OCI-LY7 (cell line): ENCODE results near the gene SEC31A. TPM values are rescaled to one million over a fixed set of nuclear protein-coding genes. Genes with fewer than 3 reads are reported as not detected.
"Not testable (repeated sequence)": the region's sequence is repeated elsewhere in the genome, so short reads cannot be mapped to it uniquely, and the experiment has no call there.

Experiments
- BruUV-seq: library from RNA; stranded (reverse); fragments of 400-500 nt; replicated peaks from 2 replicates; lab custom pipeline; 2021; lab: Mats Ljungman, UMichigan
- CTCF ChIA-PET: fragments of 300-600 bp; sonication (Branson Sonifier 250); formaldehyde crosslinking; loops from one replicate; lab custom pipeline; 2022; ENCODE audit warnings: antibody characterized with exemption; ENCODE audit not compliant: unreplicated experiment; lab: Charles Lee
- POLR2A ChIA-PET: fragments of 300-600 bp; sonication (Branson Sonifier 250); formaldehyde crosslinking; loops from one replicate; lab custom pipeline; 2022; ENCODE audit warnings: antibody characterized with exemption; lab: Charles Lee
- DNase-seq: peaks from one replicate; pipeline ENCODE4 v3.0.0-alpha.2; 2015; ENCODE audit warnings: low spot score
- H2AFZ ChIP-seq: fragments of 200-600 bp; sonication (generic), shearing (Covaris generic); 2 replicates; pipeline ENCODE4 v1.6.1; 2014; ENCODE audit warnings: mild to moderate bottlenecking, antibody characterized with exemption, low read length, moderate library complexity
- H3K27ac ChIP-seq: fragments of 200-600 bp; sonication (generic); 2 replicates; pipeline ENCODE4 v1.5.1; 2014; ENCODE audit warnings: mixed run types, low read depth, mild to moderate bottlenecking, moderate library complexity, low read length, inconsistent platforms; ENCODE audit not compliant: poor library complexity, severe bottlenecking
- H3K36me3 ChIP-seq: fragments of 200-600 bp; sonication (generic); 2 replicates; pipeline ENCODE4 v1.6.1; 2014; ENCODE audit warnings: mild to moderate bottlenecking, antibody characterized with exemption, low read length, moderate library complexity, mixed read lengths; ENCODE audit not compliant: insufficient read depth
- H3K4me1 ChIP-seq: fragments of 200-600 bp; sonication (generic); 2 replicates; pipeline ENCODE4 v1.5.1; 2014; ENCODE audit warnings: mild to moderate bottlenecking, low read length; ENCODE audit not compliant: insufficient read depth, poor library complexity, severe bottlenecking
- H3K4me2 ChIP-seq: fragments of 200-600 bp; sonication (generic); 2 replicates; pipeline ENCODE4 v1.6.1; 2014; ENCODE audit warnings: mild to moderate bottlenecking, low read length
- H3K4me3 ChIP-seq: fragments of 200-600 bp; sonication (generic); 2 replicates; pipeline ENCODE4 v1.5.1; 2014; ENCODE audit warnings: mild to moderate bottlenecking, low read depth, low read length; ENCODE audit not compliant: poor library complexity, severe bottlenecking
- H3K79me2 ChIP-seq: fragments of 200-600 bp; sonication (generic); 2 replicates; pipeline ENCODE4 v1.6.1; 2016; ENCODE audit warnings: low read depth, mild to moderate bottlenecking, low read length, moderate library complexity, mixed read lengths; ENCODE audit not compliant: insufficient read depth
- H3K9me2 ChIP-seq: fragments of 200-600 bp; sonication (generic); 2 replicates; pipeline ENCODE4 v1.6.1; 2016; ENCODE audit warnings: mild to moderate bottlenecking, low read length, mixed read lengths; ENCODE audit not compliant: insufficient read depth
- H3K9me3 ChIP-seq: fragments of 200-600 bp; sonication (generic); 2 replicates; pipeline ENCODE4 v1.6.1; 2014; ENCODE audit warnings: mild to moderate bottlenecking, mixed run types, low read length, mixed read lengths
- H4K20me1 ChIP-seq: fragments of 200-600 bp; sonication (generic); 2 replicates; pipeline ENCODE4 v1.6.1; 2014; ENCODE audit warnings: mild to moderate bottlenecking, antibody characterized with exemption, low read length, moderate library complexity, mixed read lengths; ENCODE audit not compliant: insufficient read depth
- EZH2phosphoT487 ChIP-seq: fragments of 200-600 bp; sonication (generic); IDR thresholded peaks from 2 replicates; pipeline ENCODE4 v1.6.1; 2018; ENCODE audit warnings: low read depth, borderline replicate concordance, mild to moderate bottlenecking, mixed run types, antibody characterized with exemption, low read length, moderate library complexity, mixed read lengths
- intact Hi-C: fragments of 100-400 bp; cut with micrococcal nuclease; formaldehyde crosslinking; loops from one replicate; pipeline ENCODE4 v1.10.0; 2022; ENCODE audit not compliant: unreplicated experiment
- total RNA-seq, 2 experiments: library from RNA; depleted of rRNA in 1 of 2; stranded (reverse); fragments of >200 nt in 1 of 2; shearing (Covaris generic) in 1 of 2; gene quantifications; 2 replicates each; pipeline ENCODE4 v1.2.3, GENCODE V29; 2014 to 2022
- TF ChIP-seq, protein P1 (sequence below): fragments of 200-600 bp; sonication (generic); conservative IDR thresholded peaks from 2 replicates; pipeline ENCODE4 v1.5.1; 2014; ENCODE audit warnings: mild to moderate bottlenecking, antibody characterized with exemption, low read length, moderate library complexity, mixed read lengths

Gene SEC31A
- total RNA-seq, 2 experiments from 2014 or later, result 93.4 to 135 TPM

DNA sequence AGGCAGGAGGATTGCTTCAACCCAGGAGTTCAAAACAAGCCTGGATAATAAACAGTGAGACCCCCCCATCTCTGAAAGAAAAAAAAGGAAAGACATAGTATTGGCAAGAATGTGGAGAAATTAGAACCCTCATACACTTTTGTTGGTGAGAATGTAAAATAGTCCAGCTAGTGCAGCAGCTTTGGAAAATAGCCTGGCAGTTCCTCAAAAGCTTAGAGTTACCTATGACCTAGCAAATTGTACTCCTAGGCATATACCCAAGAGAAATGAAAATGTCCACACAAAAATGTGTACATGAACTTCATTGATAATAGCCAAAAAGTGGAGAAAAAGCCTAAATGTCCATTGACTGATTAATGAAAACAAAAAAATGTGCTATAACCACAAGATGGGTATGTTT is 30.8 kb upstream of the SEC31A start:
- Histone ChIP-seq H3K27ac (no peak overlapping the region), H3K79me2 (peaks cover 5% of the 10 kb centered on the region; the same call in 1 of the 2 replicates), H4K20me1 (no peaks in the 10 kb centered on the region), H2AFZ (no peak overlapping the region), H3K4me3 (no peak overlapping the region), H3K36me3 (peaks cover 76% of the 10 kb centered on the region), H3K9me2 (no peaks in the 10 kb centered on the region), H3K4me2 (no peak overlapping the region), H3K9me3 (no peaks in the 10 kb centered on the region), H3K4me1 (peaks cover 6% of the 10 kb centered on the region)
- BruUV-seq, result no TSS peak
- ChIA-PET POLR2A (interaction anchor here (1.3 kb wide), 1 partner anchor 15 kb away, joined by 4 read pairs; no protein-coding TSS in a partner anchor), CTCF (no interaction called here)
- no peak for DNase-seq
- intact Hi-C loops, result no loop called here
- no peak for TF ChIP-seq EZH2phosphoT487
- TF ChIP-seq, protein P1, sequence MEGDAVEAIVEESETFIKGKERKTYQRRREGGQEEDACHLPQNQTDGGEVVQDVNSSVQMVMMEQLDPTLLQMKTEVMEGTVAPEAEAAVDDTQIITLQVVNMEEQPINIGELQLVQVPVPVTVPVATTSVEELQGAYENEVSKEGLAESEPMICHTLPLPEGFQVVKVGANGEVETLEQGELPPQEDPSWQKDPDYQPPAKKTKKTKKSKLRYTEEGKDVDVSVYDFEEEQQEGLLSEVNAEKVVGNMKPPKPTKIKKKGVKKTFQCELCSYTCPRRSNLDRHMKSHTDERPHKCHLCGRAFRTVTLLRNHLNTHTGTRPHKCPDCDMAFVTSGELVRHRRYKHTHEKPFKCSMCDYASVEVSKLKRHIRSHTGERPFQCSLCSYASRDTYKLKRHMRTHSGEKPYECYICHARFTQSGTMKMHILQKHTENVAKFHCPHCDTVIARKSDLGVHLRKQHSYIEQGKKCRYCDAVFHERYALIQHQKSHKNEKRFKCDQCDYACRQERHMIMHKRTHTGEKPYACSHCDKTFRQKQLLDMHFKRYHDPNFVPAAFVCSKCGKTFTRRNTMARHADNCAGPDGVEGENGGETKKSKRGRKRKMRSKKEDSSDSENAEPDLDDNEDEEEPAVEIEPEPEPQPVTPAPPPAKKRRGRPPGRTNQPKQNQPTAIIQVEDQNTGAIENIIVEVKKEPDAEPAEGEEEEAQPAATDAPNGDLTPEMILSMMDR, result no peak

DNA sequence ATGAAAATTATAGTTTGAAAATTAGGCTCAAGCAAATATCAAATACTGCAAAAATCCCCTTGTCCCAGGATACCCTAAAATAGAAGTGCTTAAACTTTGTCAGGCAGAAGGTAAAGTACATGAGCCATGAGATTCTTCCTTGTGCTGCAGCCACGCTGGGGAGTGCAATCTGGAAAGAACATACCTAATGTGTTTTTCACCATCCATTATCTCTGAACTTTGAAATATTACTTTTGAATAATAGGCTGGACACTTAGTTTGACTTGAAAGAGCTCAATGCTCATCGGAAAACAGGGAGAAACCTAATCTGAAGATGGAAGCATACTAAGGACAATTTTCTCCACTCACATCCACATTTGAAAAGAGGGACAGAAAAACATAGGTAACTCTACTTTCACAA is 28.4 kb upstream of the SEC31A start:
- Histone ChIP-seq H3K4me1 (peaks cover 6% of the 10 kb centered on the region), H4K20me1 (no peaks in the 10 kb centered on the region), H2AFZ (no peak overlapping the region), H3K9me3 (no peaks in the 10 kb centered on the region), H3K79me2 (no peaks in the 10 kb centered on the region), H3K27ac (no peak overlapping the region), H3K9me2 (no peaks in the 10 kb centered on the region), H3K36me3 (peaks cover 68% of the 10 kb centered on the region), H3K4me3 (no peak overlapping the region), H3K4me2 (no peak overlapping the region)
- ChIA-PET POLR2A (interaction anchor here (0.6 kb wide), 1 partner anchor 1168 kb away, joined by 3 read pairs; no protein-coding TSS in a partner anchor), CTCF (no interaction called here)
- intact Hi-C loops, result no loop called here
- TF ChIP-seq, protein P1, result no peak
- TF ChIP-seq EZH2phosphoT487, result no peak
- DNase-seq, result no peak
- no TSS peak for BruUV-seq

DNA sequence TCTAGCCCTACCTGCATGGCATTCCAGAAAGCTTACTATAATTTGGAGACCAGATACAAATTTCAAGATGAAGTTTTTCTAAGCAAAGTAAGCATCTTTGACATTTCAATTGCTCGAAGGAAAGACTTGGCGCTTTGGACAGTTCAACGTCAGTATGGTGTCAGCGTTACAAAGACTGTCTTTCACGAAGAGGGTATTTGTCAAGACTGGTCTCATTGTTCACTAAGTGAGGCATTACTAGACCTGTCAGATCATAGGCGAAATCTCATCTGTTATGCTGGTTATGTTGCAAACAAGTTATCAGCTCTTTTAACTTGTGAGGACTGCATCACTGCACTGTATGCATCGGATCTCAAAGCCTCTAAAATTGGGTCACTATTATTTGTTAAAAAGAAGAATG is 27.1 kb upstream of the SEC31A start:
- Histone ChIP-seq H2AFZ (no peak overlapping the region), H3K9me2 (no peaks in the 10 kb centered on the region), H3K9me3 (no peaks in the 10 kb centered on the region), H3K4me3 (no peak overlapping the region), H3K27ac (no peak overlapping the region), H3K36me3 (peaks cover 64% of the 10 kb centered on the region), H4K20me1 (no peaks in the 10 kb centered on the region), H3K79me2 (no peaks in the 10 kb centered on the region), H3K4me2 (no peak overlapping the region), H3K4me1 (peaks cover 6% of the 10 kb centered on the region)
- BruUV-seq, result no TSS peak
- intact Hi-C loops, result no loop called here
- CTCF ChIA-PET, result no interaction called here
- POLR2A ChIA-PET, result interaction anchor here (1.0 kb wide), 1 partner anchor 88 kb away, joined by 3 read pairs; no protein-coding TSS in a partner anchor
- no peak for TF ChIP-seq EZH2phosphoT487
- TF ChIP-seq, protein P1, result no peak
- no peak for DNase-seq

DNA sequence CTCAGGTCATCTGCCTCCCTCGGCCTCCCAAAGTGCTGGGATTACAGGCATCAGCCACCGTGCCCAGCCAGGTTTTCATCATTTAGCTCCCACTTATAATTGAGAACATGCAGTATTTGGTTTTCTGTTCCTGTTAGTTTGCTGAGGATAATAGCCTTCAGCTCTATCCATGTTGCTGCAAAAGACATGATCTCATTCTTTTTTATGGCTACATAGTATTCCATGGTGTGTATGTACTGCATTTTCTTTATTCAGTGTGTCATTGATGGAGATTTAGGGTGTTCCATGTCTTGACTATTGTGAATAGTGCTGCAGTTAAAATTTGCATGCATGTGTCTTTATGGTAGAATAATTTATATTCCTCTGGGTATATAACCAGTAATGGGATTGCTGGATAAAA is 23.0 kb upstream of the SEC31A start:
- H3K79me2 ChIP-seq, DNase-seq, H4K20me1 ChIP-seq, CTCF ChIA-PET, H3K9me2 ChIP-seq, BruUV-seq, H3K4me2 ChIP-seq, H3K4me3 ChIP-seq, intact Hi-C loops, H3K27ac ChIP-seq, H3K4me1 ChIP-seq, H2AFZ ChIP-seq, H3K9me3 ChIP-seq: not testable (repeated sequence)
- POLR2A ChIA-PET, result interaction anchor here (1.0 to 1.5 kb wide), 2 partner anchors 51 to 97 kb away, joined by 3 to 4 read pairs; partner anchors contain the start of gene LIN54
- H3K36me3 ChIP-seq, result peaks cover 71% of the 10 kb centered on the region
